ENCODE data around the gene SCART1.
"Not testable (repeated sequence)": the region's sequence is repeated elsewhere in the genome, so short reads cannot be mapped to it uniquely, and the experiment has no call there.

The SCART1 gene

GRCh38 chr10:133438711-133439273, 15.0 kb upstream of the SCART1 start:
- DNase-seq: peak; percentile 32

GRCh38 chr10:133439517-133440461, 14.0 kb upstream of the SCART1 start:
- no peak for DNase-seq

GRCh38 chr10:133440633-133441285, 13.0 kb upstream of the SCART1 start:
- no peak for DNase-seq

GRCh38 chr10:133441356-133441755, 12.4 kb upstream of the SCART1 start:
- not testable (repeated sequence) for DNase-seq

- no peak for DNase-seq
Measured at GRCh38 chr10:133441780-133442179, 12.0 kb upstream of the SCART1 start.

GRCh38 chr10:133442191-133442966, 11.4 kb upstream of the SCART1 start:
- no peak for DNase-seq

- DNase-seq: no peak
Measured at GRCh38 chr10:133442967-133443924, 10.5 kb upstream of the SCART1 start.

GRCh38 chr10:133444342-133445267, 9.1 kb upstream of the SCART1 start:
- no peak for DNase-seq

- no peak for DNase-seq
Measured at GRCh38 chr10:133445268-133445732, 8.4 kb upstream of the SCART1 start.

- DNase-seq: no peak
Measured at GRCh38 chr10:133445751-133446708, 7.7 kb upstream of the SCART1 start.

GRCh38 chr10:133446979-133447378, 6.8 kb upstream of the SCART1 start:
- no peak for DNase-seq

GRCh38 chr10:133448120-133448519, 5.6 kb upstream of the SCART1 start:
- no peak for DNase-seq

GRCh38 chr10:133451346-133451745, 2.4 kb upstream of the SCART1 start:
- no peak for DNase-seq

GRCh38 chr10:133452453-133452852, 1.3 kb upstream of the SCART1 start:
- no peak for DNase-seq

GRCh38 chr10:133454204-133454893, 604 bp downstream of the SCART1 start:
- no peak for DNase-seq

- DNase-seq: no peak
Measured at GRCh38 chr10:133455196-133455595, 1.5 kb downstream of the SCART1 start.

- no peak for DNase-seq
Measured at GRCh38 chr10:133455611-133456031, 1.9 kb downstream of the SCART1 start.

All from EL (cell line).